IMR-90 (cell line): Measurements from ENCODE around the gene SLC25A26. TPM values are rescaled to one million over a fixed set of nuclear protein-coding genes. Genes with fewer than 3 reads are reported as not detected.

Experiments used
- ATAC-seq: fragments of 200-7000 bp; cut with Tn5 transposase; 2 replicates; pipeline ENCODE4 v1.9.1; 2020; ENCODE audit warnings: low read depth, mild to moderate bottlenecking, moderate library complexity
- BruUV-seq: library from RNA; stranded (reverse); fragments of 400-500 nt; replicated peaks from 2 replicates; lab custom pipeline; 2021; lab: Mats Ljungman, UMichigan
- CTCF ChIA-PET: fragments of 300-600 bp; formaldehyde crosslinking; extraction: SDS; loops from one replicate; lab custom pipeline; 2021; ENCODE audit warnings: antibody characterized with exemption; lab: Yijun Ruan, JAX
- POLR2A ChIA-PET: fragments of 300-600 bp; sonication (Branson Sonifier 250); formaldehyde crosslinking; loops from one replicate; lab custom pipeline; 2022; ENCODE audit warnings: antibody characterized with exemption; ENCODE audit not compliant: unreplicated experiment; lab: Charles Lee
- DNase-seq: peaks from one replicate; pipeline ENCODE4 v3.0.0; 2013
- H2AFZ ChIP-seq: replicated peaks from 2 replicates; pipeline ENCODE3; 2013; ENCODE audit warnings: low read length, mild to moderate bottlenecking; ENCODE audit not compliant: poor library complexity
- H2AK5ac ChIP-seq: 2 replicates; pipeline ENCODE4 v1.6.1; 2013; ENCODE audit warnings: low read depth, low read length, inconsistent platforms
- H2AK9ac ChIP-seq: replicated peaks from 2 replicates; pipeline ENCODE3; 2013; ENCODE audit warnings: mild to moderate bottlenecking, low read depth, low read length, moderate library complexity; ENCODE audit not compliant: poor library complexity
- H2BK120ac ChIP-seq: 2 replicates; pipeline ENCODE4 v1.6.1; 2013; ENCODE audit warnings: low read depth, low read length, inconsistent platforms
- H2BK15ac ChIP-seq: 3 replicates; pipeline ENCODE4 v1.6.1; 2013; ENCODE audit warnings: low read depth, low read length, inconsistent platforms
- H2BK20ac ChIP-seq: 2 replicates; pipeline ENCODE4 v1.6.1; 2013; ENCODE audit warnings: low read depth, mild to moderate bottlenecking, inconsistent platforms, low read length, moderate library complexity
- H2BK5ac ChIP-seq: 2 replicates; pipeline ENCODE4 v1.6.1; 2013; ENCODE audit warnings: mild to moderate bottlenecking, low read depth, low read length, inconsistent platforms; ENCODE audit not compliant: poor library complexity, severe bottlenecking
- H3K14ac ChIP-seq: replicated peaks from 2 replicates; pipeline ENCODE4 v1.6.1; 2013; ENCODE audit warnings: low read depth, low read length, inconsistent platforms
- H3K18ac ChIP-seq: 2 replicates; pipeline ENCODE4 v1.6.1; 2013; ENCODE audit warnings: low read depth, low read length, control low read depth
- H3K23ac ChIP-seq: 2 replicates; pipeline ENCODE4 v1.6.1; 2013; ENCODE audit warnings: low read depth, low read length, inconsistent platforms
- H3K27ac ChIP-seq: 2 replicates; pipeline ENCODE4 v1.5.1; 2013; ENCODE audit warnings: mild to moderate bottlenecking, control low read depth, low read length; ENCODE audit not compliant: insufficient read depth
- H3K27me3 ChIP-seq: 2 replicates; pipeline ENCODE4 v1.6.1; 2013; ENCODE audit warnings: low read length; ENCODE audit not compliant: control insufficient read depth, insufficient read depth
- H3K36me3 ChIP-seq: 2 replicates; pipeline ENCODE4 v1.6.1; 2013; ENCODE audit warnings: low read length, mixed read lengths; ENCODE audit not compliant: control insufficient read depth, insufficient read depth
- H3K4ac ChIP-seq: 2 replicates; pipeline ENCODE4 v1.6.1; 2013; ENCODE audit warnings: low read depth, low read length, inconsistent platforms
- H3K4me1 ChIP-seq: 2 replicates; pipeline ENCODE4 v1.6.1; 2013; ENCODE audit warnings: low read length, mixed read lengths; ENCODE audit not compliant: control insufficient read depth, insufficient read depth
- H3K4me2 ChIP-seq: 2 replicates; pipeline ENCODE4 v1.6.1; 2013; ENCODE audit warnings: low read depth, mild to moderate bottlenecking, control low read depth, low read length, moderate library complexity
- H3K4me3 ChIP-seq: 2 replicates; pipeline ENCODE4 v1.5.1; 2013; ENCODE audit warnings: low read depth, mild to moderate bottlenecking, control low read depth, low read length, moderate library complexity; ENCODE audit not compliant: insufficient read depth
- H3K56ac ChIP-seq: 2 replicates; pipeline ENCODE4 v1.6.1; 2013; ENCODE audit warnings: low read length, inconsistent platforms; ENCODE audit not compliant: insufficient read depth; ENCODE audit errors: extremely low read depth
- H3K79me1 ChIP-seq, 2 experiments: 2 replicates each; pipeline ENCODE4 v1.6.1; 2013; ENCODE audit warnings: low read length in 2 of 2, inconsistent platforms in 1 of 2, low read depth in 1 of 2
- H3K9ac ChIP-seq: 2 replicates; pipeline ENCODE4 v1.6.1; 2013; ENCODE audit warnings: low read depth, low read length, control low read depth
- H3K9me1 ChIP-seq: 2 replicates; pipeline ENCODE4 v1.6.1; 2013; ENCODE audit warnings: low read length, inconsistent platforms; ENCODE audit not compliant: insufficient read depth
- H3K9me3 ChIP-seq: 2 replicates; pipeline ENCODE4 v1.6.1; 2013; ENCODE audit warnings: low read length; ENCODE audit not compliant: control insufficient read depth, insufficient read depth
- H4K20me1 ChIP-seq: 2 replicates; pipeline ENCODE4 v1.6.1; 2013; ENCODE audit warnings: low read length, inconsistent platforms; ENCODE audit not compliant: insufficient read depth
- H4K5ac ChIP-seq: 2 replicates; pipeline ENCODE4 v1.6.1; 2013; ENCODE audit warnings: mild to moderate bottlenecking, low read depth, low read length, control low read depth
- H4K8ac ChIP-seq, 2 experiments: 2 replicates each; pipeline ENCODE4 v1.6.1; 2013; ENCODE audit warnings: low read depth in 2 of 2, low read length in 2 of 2, control low read depth in 1 of 2, inconsistent platforms in 1 of 2
- H4K91ac ChIP-seq: 2 replicates; pipeline ENCODE4 v1.6.1; 2013; ENCODE audit warnings: low read depth, low read length, inconsistent platforms; ENCODE audit not compliant: insufficient read depth
- ELK1 ChIP-seq: fragments of 150-350 bp; IDR thresholded peaks from 2 replicates; pipeline ENCODE4 v1.6.1; 2016; ENCODE audit warnings: low read depth, mild to moderate bottlenecking, low read length, moderate library complexity, borderline replicate concordance
- NFE2L2 ChIP-seq: fragments of 150-350 bp; IDR thresholded peaks from 2 replicates; pipeline ENCODE4 v1.6.1; 2016; ENCODE audit warnings: low read depth, mild to moderate bottlenecking, low read length
- POLR2A ChIP-seq: IDR thresholded peaks from 2 replicates; pipeline ENCODE4 v1.6.1; 2012; ENCODE audit warnings: mild to moderate bottlenecking, low read depth, low read length
- RCOR1 ChIP-seq: IDR thresholded peaks from 2 replicates; pipeline ENCODE4 v1.6.1; 2012; ENCODE audit warnings: mild to moderate bottlenecking, low read length, improper control_type of control experiment; ENCODE audit not compliant: insufficient replicate concordance
- SMC3 ChIP-seq: fragments of 150-350 bp; IDR thresholded peaks from 2 replicates; pipeline ENCODE4 v1.6.1; 2016; ENCODE audit warnings: low read depth, mild to moderate bottlenecking, antibody characterized with exemption, low read length, moderate library complexity
- USF2 ChIP-seq: fragments of 150-350 bp; IDR thresholded peaks from 2 replicates; pipeline ENCODE4 v1.6.1; 2017; ENCODE audit warnings: mild to moderate bottlenecking, antibody characterized with exemption, low read length, low read depth
- WGBS, 2 experiments: methylation state at CpG; one replicate each; pipeline versions ENCODE4 v1.1.5 to v1.1.7; 2013; ENCODE audit warnings: missing lambda C conversion rate in 2 of 2; ENCODE audit not compliant: insufficient read length in 1 of 2; ENCODE audit errors: extremely low coverage in 2 of 2; 5-methylcytosine and 5-hydroxymethylcytosine counted together
- dilution Hi-C: fragments of 300-500 bp; cut with HindIII; formaldehyde crosslinking; loops from one replicate; pipeline ENCODE4 v1.14.3; 2018; ENCODE audit warnings: low sequenced_read_pairs; ENCODE audit not compliant: unreplicated experiment
- in situ Hi-C: fragments of 300-500 bp; cut with MboI; formaldehyde crosslinking; loops from 3 replicates; pipeline ENCODE4 v1.14.3; 2019; ENCODE audit warnings: low sequenced_read_pairs, inconsistent platforms, mixed read lengths
- intact Hi-C: fragments of 100-400 bp; cut with micrococcal nuclease; formaldehyde crosslinking; loops from 2 replicates; pipeline ENCODE4 v1.10.0; 2022
- polyA plus RNA-seq, 3 experiments: library from polyadenylated mRNA; depleted of rRNA; stranded (reverse); fragments of >200 nt; gene quantifications; 2 replicates each; pipeline ENCODE4 v1.2.3, GENCODE V29; 2012; ENCODE audit warnings: low replicate concordance in 1 of 3
- total RNA-seq: library from RNA; depleted of rRNA; stranded (reverse); fragments of >200 nt; gene quantifications from 2 replicates; pipeline ENCODE4 v1.2.3, GENCODE V29; 2012

The SLC25A26 gene
- total and polyA plus RNA-seq, 2 of the 4 experiments (the other 2 are of a cell fraction), result 10.9 to 12.7 TPM

GRCh38 chr3:66366747-66367146, 145.9 kb downstream of the SLC25A26 start:
- TF ChIP-seq NFE2L2, result no peak
- no peak for TF ChIP-seq RCOR1
- TF ChIP-seq ELK1, result no peak
- TF ChIP-seq USF2, result no peak
- TF ChIP-seq SMC3, result no peak
- no peak for TF ChIP-seq POLR2A

More at GRCh38 chr3:66366747-66367146, 145.9 kb downstream of the SLC25A26 start:
- Histone ChIP-seq H3K9me3 (no peaks in the 10 kb centered on the region), H3K14ac (no peak overlapping the region), H3K4me1 (peaks cover 10% of the 10 kb centered on the region), H3K4me2 (no peak overlapping the region), H4K8ac (no peak overlapping the region), H3K9me1 (no peaks in the 10 kb centered on the region; the same call in 1 of the 2 replicates), H2AK9ac (no peak overlapping the region), H3K79me1 (no peaks in the 10 kb centered on the region), H3K27me3 (no peaks in the 10 kb centered on the region), H2BK20ac (no peak overlapping the region), H3K4ac (no peak overlapping the region), H3K23ac (no peak overlapping the region), H2BK120ac (no peak overlapping the region), H2AK5ac (no peak overlapping the region), H2BK5ac (no peak overlapping the region), H4K91ac (no peak overlapping the region), H2BK15ac (no peak overlapping the region), H3K36me3 (peaks cover 9% of the 10 kb centered on the region; the same call in 1 of the 2 replicates), H3K4me3 (no peak overlapping the region), H4K5ac (no peak overlapping the region), H3K9ac (no peak overlapping the region), H3K27ac (no peak overlapping the region), H3K56ac (no peak overlapping the region), H2AFZ (no peak overlapping the region), H3K18ac (no peak overlapping the region), H4K20me1 (no peaks in the 10 kb centered on the region)
- intact Hi-C loops, result no loop called here
- in situ Hi-C loops, result no loop called here
- dilution Hi-C loops, result no loop called here
- CTCF ChIA-PET, result interaction anchor here (0.7 kb wide), 1 partner anchor 71 kb away, joined by 3 read pairs; no protein-coding TSS in a partner anchor
- POLR2A ChIA-PET, result no interaction called here
- WGBS, 2 experiments, result 100% methylated on average over 3 of the region's 7 CpGs; no CpG with 5 or more reads in 1 of the 2 experiments
- ATAC-seq (no peak), DNase-seq (no peak)
- no TSS peak for BruUV-seq
